Adrenal gland (tissue), 12 donors: ENCODE measurements around the gene LRFN4. TPM values are rescaled to one million over a fixed set of nuclear protein-coding genes. Genes with fewer than 3 reads are reported as not detected.

ENCODE experiments used
- DNase-seq, 7 donors: peaks; one replicate each; pipeline ENCODE4 v3.0.0-alpha.2; 2019 to 2020
- H3K27ac ChIP-seq, 5 donors: fragments of 200-600 bp; sonication (generic) in 4 of 5; 1 replicate in 3 of 5; 2 replicates in 2 of 5; pipeline versions ENCODE4 v1.5.1 to v1.8.0; 2016 to 2020; ENCODE audit warnings: mild to moderate bottlenecking in 1 of 5
- H3K27me3 ChIP-seq: fragments of 200-600 bp; 2 replicates; pipeline ENCODE4 v1.8.0; 2021
- H3K36me3 ChIP-seq, 2 donors: fragments of 200-600 bp; replicated peaks in 1 of 2; 1 replicate in 1 of 2; 2 replicates in 1 of 2; pipeline versions ENCODE4 v1.5.1 to v1.8.0; 2018 to 2022
- H3K4me1 ChIP-seq, 2 donors: fragments of 200-600 bp; replicated peaks in 1 of 2; 1 replicate in 1 of 2; 2 replicates in 1 of 2; pipeline versions ENCODE4 v1.5.1 to v1.8.0; 2018 to 2021
- H3K4me3 ChIP-seq, 4 donors: fragments of 200-600 bp; sonication (generic) in 3 of 4; one replicate each; pipeline ENCODE4 v1.5.1; 2016 to 2018
- H3K9me3 ChIP-seq, 3 donors: fragments of 200-600 bp; sonication (generic) in 1 of 3; replicated peaks in 1 of 3; 1 replicate in 2 of 3; 2 replicates in 1 of 3; pipeline versions ENCODE4 v1.5.1 to v1.8.0; 2016 to 2021
- POLR2A ChIP-seq, 2 donors: fragments of 450-650 bp; IDR thresholded peaks; one replicate each; pipeline ENCODE4 v1.6.1; 2017; ENCODE audit warnings: antibody characterized with exemption in 2 of 2, mild to moderate bottlenecking in 2 of 2, moderate library complexity in 1 of 2
- WGBS, 4 donors: extraction: QIAGEN DNeasy Blood & Tissue Kit in 2 of 4; methylation state at CpG; one replicate each; pipeline versions ENCODE4 v1.1.5 to v1.1.7; 2013 to 2017; 5-methylcytosine and 5-hydroxymethylcytosine counted together
- intact Hi-C, 2 donors: fragments of 100-400 bp; cut with DNase I; formaldehyde crosslinking; loops; one replicate each; pipeline versions ENCODE4 v1.14.1 to v1.15.0; 2022 to 2023
- polyA plus RNA-seq, 3 donors: library from polyadenylated mRNA; stranded (reverse); fragments of 200-250 nt in 2 of 3; fragments of 350-450 nt in 1 of 3; fragmentation: Illumina TruSeq in 1 of 3; extraction: RNeasy Lipid Tissue Mini Kit (QIAGEN cat#74804) in 1 of 3; gene quantifications; one replicate each; pipeline ENCODE4 v1.2.3, GENCODE V29; 2013 to 2014
- total RNA-seq, 9 donors: library from RNA; depleted of rRNA in 4 of 9; stranded (reverse); fragments of >200 nt in 4 of 9; fragments of 120-200 nt in 1 of 9; fragmentation: NEBNext Ultra II Directional in 1 of 9; extraction: Animal tissue kit (Norgen Biotek cat#: 25700) in 1 of 9; gene quantifications; one replicate each; pipeline versions ENCODE4 v1.1.0 to v1.2.4, GENCODE V29; 2013 to 2023
- TF ChIP-seq, protein P1 (sequence below), 6 experiments: fragments of 450-650 bp in 4 of 6; fragments of 200-600 bp in 2 of 6; sonication (generic) in 1 of 6; IDR thresholded peaks; 1 replicate in 5 of 6; 2 replicates in 1 of 6; pipeline versions ENCODE4 v1.5.1 to v1.8.0; 2016 to 2021; ENCODE audit warnings: antibody characterized with exemption in 6 of 6, mild to moderate bottlenecking in 2 of 6, moderate library complexity in 1 of 6
- donor health status: healthy with polysubstance abuse.
- donor health status: Bipolar disorder and iron deficiency.
- donor health status: DM: yes; HTN: yes; CAD: no.
- donor health status: DM: no; HTN: no; CAD: no.
- donor health status: DM: no; HTN: no; CAD: no.
- donor health status: DM: yes; HTN: yes; CAD: no.

LRFN4 gene
- total and polyA plus RNA-seq, 12 donors: 0.24 to 74.3 (median 16.3) TPM

DNA sequence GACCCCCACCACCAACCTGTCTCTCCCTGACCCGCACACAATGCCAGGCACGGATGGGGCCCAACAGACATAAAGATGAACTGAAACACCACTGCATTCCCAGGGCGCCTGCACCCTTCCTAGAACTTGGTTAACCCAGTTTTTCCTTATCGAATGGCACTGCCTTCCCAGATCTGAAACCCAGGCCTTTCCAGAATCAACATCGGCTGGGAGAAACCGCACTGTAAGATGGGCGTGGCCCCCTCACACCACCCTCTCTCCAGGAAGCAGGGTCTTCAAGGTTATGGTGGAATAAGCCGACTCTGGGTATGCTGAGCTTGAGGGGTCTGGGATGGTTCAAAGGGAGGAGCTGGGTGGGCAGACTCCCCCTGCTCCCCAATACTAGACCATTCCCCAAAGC is 23.1 kb downstream of the LRFN4 start:
- no peaks in the 10 kb centered on the region for H3K36me3 ChIP-seq
- H3K9me3 ChIP-seq: no peaks in the 10 kb centered on the region
- intact Hi-C loops: no loop called here
- no peak overlapping the region for H3K4me3 ChIP-seq
- no peaks in the 10 kb centered on the region for H3K27me3 ChIP-seq
- DNase-seq: no peak
- peaks cover 16 to 42% of the 10 kb centered on the region in 2 donors for H3K4me1 ChIP-seq
- TF ChIP-seq POLR2A (IDR thresholded peaks at IDR 0.05): no peak
- TF ChIP-seq, protein P1, sequence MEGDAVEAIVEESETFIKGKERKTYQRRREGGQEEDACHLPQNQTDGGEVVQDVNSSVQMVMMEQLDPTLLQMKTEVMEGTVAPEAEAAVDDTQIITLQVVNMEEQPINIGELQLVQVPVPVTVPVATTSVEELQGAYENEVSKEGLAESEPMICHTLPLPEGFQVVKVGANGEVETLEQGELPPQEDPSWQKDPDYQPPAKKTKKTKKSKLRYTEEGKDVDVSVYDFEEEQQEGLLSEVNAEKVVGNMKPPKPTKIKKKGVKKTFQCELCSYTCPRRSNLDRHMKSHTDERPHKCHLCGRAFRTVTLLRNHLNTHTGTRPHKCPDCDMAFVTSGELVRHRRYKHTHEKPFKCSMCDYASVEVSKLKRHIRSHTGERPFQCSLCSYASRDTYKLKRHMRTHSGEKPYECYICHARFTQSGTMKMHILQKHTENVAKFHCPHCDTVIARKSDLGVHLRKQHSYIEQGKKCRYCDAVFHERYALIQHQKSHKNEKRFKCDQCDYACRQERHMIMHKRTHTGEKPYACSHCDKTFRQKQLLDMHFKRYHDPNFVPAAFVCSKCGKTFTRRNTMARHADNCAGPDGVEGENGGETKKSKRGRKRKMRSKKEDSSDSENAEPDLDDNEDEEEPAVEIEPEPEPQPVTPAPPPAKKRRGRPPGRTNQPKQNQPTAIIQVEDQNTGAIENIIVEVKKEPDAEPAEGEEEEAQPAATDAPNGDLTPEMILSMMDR (IDR thresholded peaks at IDR 0.05): no peak
- H3K27ac ChIP-seq: no peak overlapping the region
- WGBS, 4 donors: 81 to 94% (median 87%) methylated on average over 8 of the region's 8 CpGs

DNA sequence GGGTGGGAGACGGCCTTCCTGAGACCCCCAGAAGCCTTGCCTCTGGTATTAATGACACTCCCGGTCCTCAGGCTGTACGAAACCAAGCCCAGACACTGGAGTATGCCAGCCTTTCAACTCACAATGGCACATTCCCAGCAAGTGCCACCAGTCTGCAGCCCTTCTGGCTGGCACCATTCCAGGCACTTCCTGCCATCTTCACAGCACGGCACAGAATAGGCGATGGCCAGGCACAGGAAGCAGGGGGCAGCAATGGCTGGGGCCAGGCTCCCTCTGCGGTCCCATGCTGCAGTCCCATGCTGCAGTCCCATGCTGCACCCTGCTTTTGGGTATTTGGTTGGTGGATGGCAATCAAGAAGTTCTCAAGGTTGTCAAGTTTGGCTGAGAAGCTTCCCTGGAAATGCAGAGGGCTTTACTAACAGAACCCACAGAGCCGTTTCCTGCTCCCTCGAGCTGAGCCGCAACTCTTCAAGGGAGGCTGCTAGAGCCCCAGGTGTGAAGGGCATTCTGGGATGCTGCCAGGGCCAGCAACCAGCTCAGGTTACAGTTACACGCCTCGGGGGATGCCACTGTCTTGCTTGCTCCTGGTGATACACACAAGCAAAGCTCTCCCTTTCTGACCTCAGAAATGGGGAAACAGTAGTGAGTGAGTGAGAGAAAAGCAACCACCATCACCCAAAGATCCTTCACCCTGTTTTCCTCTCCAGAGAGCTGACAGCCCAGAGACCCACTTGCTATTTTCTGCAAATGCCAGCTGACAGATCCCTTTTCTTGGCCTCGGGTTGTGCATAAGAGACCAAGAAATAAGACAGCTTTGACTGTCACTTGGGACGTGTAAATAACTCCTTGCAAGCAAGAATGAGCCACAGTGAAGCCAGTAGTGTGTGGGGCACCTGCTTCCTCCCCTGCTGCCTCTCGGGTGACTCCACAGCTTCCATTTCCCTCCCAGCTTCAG is 23.9 kb downstream of the LRFN4 start:
- intact Hi-C loops: no loop called here
- Histone ChIP-seq H3K9me3 (no peaks in the 10 kb centered on the region), H3K27me3 (no peaks in the 10 kb centered on the region), H3K36me3 (no peaks in the 10 kb centered on the region), H3K27ac (peak overlapping the region in 2 of 5 donors; percentile 59 to 83), H3K4me3 (no peak overlapping the region), H3K4me1 (peaks cover 16 to 46% of the 10 kb centered on the region in 2 donors)
- 68 to 79% (median 72%) methylated on average over 10 to 14 of the region's 14 CpGs for WGBS, 4 donors
- TF ChIP-seq POLR2A (IDR thresholded peaks at IDR 0.05): no peak
- TF ChIP-seq, protein P1 (IDR thresholded peaks at IDR 0.05): no peak
- DNase-seq: peak in 3 of 7 donors; percentile 50 to 76 (median 62)

DNA sequence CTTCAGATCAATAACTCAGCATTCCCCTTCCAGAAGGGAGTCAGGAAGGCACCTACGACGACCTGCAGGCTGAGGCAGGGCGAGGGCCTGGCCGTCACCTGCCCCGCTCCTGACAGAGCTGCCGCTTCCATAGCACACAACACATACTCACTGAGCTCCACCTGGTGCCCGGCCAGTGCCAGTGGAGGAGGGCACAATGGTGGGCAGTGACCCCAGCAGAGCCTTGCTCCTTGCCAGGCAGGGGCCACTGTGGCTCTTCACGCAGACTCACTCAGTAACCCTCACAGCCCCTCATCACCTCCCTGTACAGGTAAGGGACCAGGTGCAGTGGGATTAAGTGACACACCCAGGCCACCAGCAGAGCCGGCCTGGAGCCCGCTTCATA is 24.6 kb downstream of the LRFN4 start:
- Histone ChIP-seq H3K27ac (peak overlapping the region in 3 of 5 donors; percentile 1 to 83 (median 59)), H3K36me3 (no peaks in the 10 kb centered on the region)

DNA sequence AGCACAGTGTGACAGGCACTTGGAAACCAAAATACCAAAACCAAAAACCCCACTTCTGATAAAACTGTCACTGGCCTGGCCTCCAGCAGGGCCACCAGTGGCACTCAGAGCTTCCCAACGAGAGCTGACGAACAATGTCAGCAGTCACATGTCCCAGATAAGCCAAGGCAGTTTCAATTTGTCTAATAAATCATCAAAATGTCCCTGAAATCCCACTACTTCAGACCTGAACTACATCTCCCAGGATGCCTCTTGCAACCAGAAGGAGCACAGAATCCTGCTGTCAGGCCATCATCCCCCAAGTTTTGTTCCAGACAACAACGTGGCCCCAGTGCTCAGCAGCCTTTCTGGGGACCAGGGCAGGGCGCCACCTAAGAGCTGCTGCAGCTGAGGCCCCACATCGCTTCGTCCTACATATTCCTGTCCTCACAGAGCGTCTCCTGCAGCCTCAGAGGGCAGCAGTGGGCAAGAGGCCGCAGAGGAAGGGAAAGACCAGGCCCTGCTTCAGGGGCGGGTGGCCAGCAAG is 25.1 kb downstream of the LRFN4 start:
- H3K4me3 ChIP-seq: no peak overlapping the region
- H3K36me3 ChIP-seq: no peaks in the 10 kb centered on the region
- intact Hi-C loops: no loop called here
- WGBS, 4 donors: 62 to 79% (median 76%) methylated on average over 9 of the region's 9 CpGs
- TF ChIP-seq, protein P1 (IDR thresholded peaks at IDR 0.05): no peak
- no peak for TF ChIP-seq POLR2A (IDR thresholded peaks at IDR 0.05)
- H3K27ac ChIP-seq: peak overlapping the region in 4 of 5 donors; percentile 56 to 83 (median 65)
- no peaks in the 10 kb centered on the region for H3K27me3 ChIP-seq
- H3K9me3 ChIP-seq: no peaks in the 10 kb centered on the region
- H3K4me1 ChIP-seq: peaks cover 16 to 46% of the 10 kb centered on the region in 2 donors
- peak in 5 of 7 donors; percentile 47 to 72 (median 67) for DNase-seq

More for the DNA sequence above, 24.6 kb downstream of the LRFN4 start:
- peaks cover 16 to 46% of the 10 kb centered on the region in 2 donors for H3K4me1 ChIP-seq
- H3K27me3 ChIP-seq: no peaks in the 10 kb centered on the region
- no peaks in the 10 kb centered on the region for H3K9me3 ChIP-seq
- intact Hi-C loops: no loop called here
- DNase-seq: no peak
- TF ChIP-seq, protein P1 (IDR thresholded peaks at IDR 0.05): no peak
- TF ChIP-seq POLR2A (IDR thresholded peaks at IDR 0.05): no peak
- no peak overlapping the region for H3K4me3 ChIP-seq
- WGBS, 4 donors: 91 to 98% (median 95%) methylated on average over 3 to 10 of the region's 10 CpGs
